ENCODE results near the gene OSGIN1.
"Not testable (repeated sequence)": the region's sequence is repeated elsewhere in the genome, so short reads cannot be mapped to it uniquely, and the experiment has no call there.

OSGIN1 gene

DNA sequence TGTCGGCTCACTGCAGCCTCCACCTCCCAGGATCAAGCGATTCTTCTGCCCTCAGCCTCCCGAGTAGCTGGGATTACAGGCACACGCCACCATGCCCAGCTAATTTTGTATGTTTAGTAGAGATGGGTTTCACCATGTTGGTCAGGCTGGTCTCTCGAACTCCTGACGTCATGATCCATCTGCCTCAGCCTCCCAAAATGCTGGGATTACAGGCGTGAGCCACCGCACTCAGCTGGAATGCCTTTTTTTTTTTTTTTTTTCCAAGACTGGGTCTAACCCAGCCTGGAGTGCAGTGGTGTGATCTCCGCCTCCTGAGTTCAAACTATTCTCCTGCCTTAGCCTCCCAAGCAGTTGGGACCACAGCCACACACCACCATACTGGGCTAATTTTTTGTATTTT lies 11.5 kb upstream of the OSGIN1 start:
- DNase-seq (ENCODE audit: low read depth in 2 of 2) = not testable (repeated sequence)

DNA sequence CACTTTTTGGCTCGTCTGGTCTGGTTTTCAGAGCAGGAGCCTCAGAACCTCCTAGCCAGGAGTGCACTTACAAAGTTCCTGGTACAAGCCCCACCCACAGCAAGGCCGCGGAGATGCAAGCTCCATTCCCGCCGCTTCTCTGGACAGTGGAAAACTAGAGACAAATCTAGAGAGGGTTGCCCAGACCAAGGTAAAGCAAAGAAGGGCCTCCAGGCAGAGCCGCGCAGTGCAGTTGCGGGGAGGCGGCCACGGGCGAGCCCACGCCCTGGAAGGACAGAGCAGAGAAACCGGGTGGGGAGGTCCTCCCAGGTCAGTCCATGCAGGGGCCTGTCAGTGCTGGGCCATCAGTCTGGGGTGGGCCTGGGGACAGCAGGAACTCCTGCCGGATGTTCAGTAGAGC lies 11.0 kb upstream of the OSGIN1 start:
- DNase-seq (ENCODE audit: low read depth in 2 of 2) = no peak

DNA sequence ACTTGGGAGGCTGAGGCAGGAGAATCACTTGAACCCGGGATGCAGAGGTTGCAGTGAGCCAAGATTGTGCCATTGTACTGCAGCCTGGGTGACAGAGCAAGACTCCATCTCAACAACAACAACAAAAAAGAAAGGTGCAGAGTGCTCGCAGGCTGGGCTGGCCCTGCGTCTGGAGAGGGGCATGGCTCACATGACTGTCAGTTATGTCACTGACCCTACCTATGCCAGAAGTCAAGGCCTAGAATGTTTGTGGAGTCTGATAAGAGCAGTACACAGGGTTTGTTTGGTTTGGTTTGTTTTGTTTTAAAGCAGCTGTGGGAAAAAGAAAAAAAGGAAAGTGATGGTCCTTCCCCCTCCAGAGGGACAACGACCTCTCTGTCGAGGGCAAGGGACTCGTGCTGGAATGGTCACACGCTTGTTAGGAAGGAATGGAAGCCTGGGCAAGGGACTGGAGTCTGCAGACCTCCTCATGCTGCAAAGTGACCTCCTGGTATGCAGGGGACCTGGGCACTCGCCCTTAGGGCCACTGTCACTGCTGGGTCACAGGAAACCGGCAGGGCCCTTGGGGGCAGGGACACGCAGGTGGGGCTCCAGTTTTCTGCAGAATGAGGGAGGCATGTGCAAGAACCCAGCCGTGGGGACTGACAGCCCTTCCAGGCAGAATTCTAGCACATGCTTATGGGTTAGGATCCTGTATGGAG lies 10.1 kb upstream of the OSGIN1 start:
- DNase-seq (ENCODE audit: low read depth in 2 of 2) = no peak

DNA sequence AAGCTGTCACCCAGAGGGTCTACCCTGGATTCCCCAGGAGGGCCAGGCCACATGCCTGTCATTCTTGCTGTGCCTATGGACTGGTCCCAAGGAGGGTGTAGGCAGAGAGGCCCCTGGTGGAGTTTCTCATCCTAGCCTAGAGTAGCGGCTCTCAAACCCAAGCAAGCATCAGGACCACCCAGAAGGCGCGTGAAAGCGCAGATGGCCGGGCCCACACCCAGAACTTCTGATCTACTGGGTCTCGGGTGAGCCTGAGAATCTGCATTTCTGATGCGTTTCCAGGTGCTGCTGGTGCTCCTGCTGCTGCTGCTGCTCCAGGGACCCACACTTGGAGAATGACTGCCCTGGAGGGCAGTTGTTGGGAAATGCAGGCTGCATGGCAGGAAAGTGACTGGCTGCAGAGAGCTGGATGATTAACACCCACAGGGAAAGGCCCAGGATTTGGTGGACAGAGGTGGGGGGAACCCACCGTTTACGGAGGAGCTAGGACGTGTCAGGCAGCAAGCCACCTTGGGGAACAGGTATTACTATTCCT lies 9.5 kb upstream of the OSGIN1 start:
- no peak for DNase-seq (ENCODE audit: low read depth in 2 of 2)

DNA sequence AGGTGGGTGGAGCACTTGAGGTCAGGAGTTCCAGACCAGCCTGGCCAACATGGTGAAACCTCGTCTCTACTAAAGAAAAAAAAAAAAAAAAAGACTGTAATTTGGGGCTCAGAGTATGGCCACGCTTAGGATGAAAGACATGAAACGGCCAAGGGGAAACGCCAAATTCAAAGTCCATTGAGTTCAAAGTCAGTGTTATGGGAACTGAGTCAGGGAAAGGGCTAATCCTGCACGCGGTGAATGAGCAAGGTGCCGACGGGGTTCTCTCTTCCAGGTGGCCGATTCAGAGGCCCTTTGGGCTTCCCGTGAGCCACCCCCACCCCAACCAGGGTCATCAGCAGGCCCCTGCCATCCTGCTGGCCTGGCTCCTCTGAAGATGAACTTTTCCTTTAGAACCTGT lies 7.5 kb upstream of the OSGIN1 start:
- no peak for DNase-seq (ENCODE audit: low read depth in 2 of 2)

DNA sequence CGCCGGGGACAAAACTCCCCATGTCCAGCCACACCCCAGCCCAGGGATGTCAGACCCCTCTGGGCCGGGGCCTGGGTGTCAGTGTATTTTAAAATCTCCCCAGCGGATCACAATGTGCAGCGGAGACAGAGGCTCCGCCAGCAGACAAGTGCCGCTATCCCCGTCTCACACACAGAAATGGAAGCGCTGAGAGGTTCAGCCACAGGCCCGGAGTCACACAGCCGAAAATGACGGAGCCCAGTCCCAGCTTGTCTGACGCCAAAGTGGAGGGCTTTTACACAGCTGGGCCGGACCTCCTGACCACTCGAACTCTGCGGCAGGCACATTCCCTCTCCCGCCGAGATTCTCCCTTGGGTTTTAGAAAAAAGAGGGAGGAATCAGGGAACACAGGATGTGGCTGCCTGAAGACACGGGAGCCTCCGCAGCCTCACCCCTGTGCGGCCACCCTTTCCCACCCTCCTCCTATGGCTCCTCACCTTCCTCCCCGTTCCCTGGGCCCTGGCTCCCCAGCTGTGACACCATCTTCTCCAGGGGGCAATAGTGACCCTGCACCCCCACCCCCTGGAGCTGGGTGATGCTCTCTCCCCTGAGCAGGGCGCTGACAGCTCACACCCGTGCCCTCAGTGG lies 6.8 kb upstream of the OSGIN1 start:
- no peak for DNase-seq (ENCODE audit: low read depth in 2 of 2)

DNA sequence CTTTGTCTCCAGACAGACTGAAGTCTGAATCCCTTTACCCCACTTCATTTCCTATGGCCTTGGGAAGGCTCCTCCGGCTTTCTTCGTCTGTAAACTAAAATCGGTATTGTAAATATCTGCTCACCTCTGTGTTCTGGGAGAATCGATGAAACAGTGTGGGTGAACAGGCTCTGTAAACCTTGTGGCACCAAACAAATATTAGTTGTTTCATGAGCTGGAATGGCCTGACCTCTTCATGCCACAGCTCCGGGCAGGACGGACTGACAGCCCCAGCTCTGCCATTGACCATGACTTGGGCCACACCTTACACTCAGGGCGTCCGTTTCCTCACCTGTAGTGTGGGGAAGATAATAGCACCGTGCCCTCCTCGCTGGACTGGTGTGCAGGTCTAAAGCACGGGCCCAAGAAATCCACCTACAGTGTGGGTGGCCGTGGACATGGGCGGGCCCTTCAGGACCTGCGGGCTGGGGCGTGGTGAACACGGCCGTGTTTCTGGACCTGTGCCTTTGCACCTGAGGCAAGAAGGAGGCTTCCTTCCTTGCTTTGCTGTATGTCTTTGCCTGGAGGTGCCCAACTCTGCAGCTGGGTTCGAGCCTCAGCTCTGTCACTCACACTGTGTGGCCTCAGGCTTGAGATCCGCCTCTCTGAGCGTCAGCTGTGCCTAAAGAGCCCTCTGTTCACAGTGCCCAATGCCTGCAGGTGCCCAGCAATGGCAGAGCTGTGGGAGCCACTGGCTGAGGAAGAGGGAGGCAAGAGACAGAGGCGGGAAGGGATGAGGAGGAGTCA lies 6.1 kb upstream of the OSGIN1 start:
- DNase-seq (ENCODE audit: low read depth in 2 of 2) = no peak

DNA sequence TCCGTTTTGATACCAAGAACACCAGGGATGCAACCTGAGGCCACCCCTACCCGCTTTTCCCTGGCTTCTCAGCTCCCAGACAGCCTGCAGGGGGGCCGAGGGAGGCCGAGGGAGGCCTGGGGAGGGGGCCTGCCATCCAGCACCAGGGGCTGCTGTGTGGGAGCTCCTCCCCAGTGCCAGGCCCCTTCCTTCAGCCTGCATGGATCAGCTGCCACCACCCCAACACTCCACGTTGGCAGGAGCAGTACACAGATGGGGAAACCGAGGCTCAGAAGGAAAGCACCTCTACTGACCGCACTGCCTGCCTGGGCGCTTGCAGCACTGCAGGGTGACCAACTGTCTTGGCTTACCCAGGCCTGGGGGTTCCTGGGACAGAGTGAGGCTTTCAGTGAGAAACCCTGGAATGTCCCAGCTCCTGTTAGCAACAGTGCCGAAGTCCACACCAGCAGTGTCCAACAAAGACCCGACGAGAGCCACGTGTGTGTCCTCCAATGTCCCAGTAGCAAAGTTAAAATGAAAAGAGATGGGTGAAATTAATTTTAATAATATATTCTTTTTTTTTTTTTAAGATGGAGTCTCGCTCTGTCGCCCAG lies 5.3 kb upstream of the OSGIN1 start:
- no peak for DNase-seq (ENCODE audit: low read depth in 2 of 2)

DNA sequence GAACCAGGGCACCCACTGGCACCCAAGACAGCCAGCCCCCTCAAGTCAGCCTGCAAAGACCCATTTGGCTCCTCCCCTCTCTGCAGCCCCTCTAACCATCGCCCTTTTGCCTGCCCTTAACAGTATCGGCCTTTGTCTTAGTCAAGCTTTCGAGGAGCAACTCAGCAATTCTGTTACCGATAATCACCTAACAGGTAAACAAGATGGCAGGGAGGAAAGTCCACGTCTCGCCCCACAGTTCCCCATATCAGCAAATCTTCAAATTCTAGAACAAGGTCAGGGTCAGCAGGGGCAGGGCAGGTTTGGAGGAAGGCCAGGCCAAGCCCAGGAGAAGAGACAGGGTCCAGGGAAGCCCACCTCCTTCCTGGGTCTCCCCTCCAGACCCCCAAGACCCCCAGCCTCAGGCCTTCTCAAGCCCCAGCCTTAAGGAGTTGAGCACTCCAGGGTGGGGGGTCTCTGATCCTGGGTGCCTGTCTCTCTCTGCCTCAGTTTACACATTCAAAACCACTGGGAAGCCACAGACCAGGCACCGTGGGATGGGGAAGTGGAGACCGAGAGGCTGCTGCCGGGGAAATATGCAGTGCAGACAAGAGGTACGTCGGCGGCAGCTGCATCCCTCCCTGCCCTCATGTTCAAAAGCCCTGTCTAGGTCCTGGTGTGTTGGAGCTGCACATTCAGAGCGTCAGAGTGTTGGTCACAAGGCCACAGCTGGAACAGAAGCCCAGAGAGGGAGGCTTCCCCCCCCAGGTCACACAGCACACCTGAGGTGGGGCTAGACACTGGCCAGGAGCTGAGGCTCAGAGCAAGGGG lies 3.9 kb upstream of the OSGIN1 start:
- DNase-seq (ENCODE audit: low read depth in 2 of 2) = no peak

DNA sequence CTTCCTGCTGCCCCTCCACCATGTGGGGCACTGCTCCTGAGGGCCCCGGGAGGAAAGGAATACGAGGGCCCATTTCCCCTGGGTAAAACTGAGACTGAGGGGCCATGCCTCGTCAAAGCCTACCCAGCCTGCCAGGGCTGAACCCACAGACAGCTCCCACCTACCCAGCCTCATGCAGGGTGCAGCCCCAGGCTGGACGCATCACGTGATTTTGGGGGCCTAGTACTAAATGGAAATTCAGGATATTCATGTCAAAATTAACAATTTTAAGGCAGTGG lies 3.4 kb upstream of the OSGIN1 start:
- no peak for DNase-seq (ENCODE audit: low read depth in 2 of 2)

DNA sequence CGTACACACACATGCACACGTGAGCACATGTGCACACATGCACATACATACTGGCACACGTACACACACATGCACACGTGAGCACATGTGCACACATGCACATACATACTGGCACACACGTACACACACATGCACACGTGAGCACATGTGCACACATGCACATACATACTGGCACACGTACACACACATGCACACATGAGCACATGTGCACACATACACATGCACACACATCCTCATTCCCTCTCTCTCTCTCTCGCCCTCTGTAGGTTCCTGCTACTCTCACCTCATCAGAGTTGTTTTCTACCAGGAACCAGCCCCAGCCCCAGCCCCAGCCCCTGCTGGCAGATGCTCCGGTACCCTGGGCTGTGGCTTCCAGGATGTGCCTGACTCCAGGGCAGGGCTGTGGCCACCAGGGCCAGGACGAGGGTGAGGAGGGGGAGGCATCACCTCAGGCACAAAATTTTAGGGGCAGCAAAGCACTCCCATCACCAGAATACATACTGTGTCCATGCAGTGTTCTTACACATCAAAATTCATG lies 2.1 kb upstream of the OSGIN1 start:
- DNase-seq (ENCODE audit: low read depth in 2 of 2) = not testable (repeated sequence)

DNA sequence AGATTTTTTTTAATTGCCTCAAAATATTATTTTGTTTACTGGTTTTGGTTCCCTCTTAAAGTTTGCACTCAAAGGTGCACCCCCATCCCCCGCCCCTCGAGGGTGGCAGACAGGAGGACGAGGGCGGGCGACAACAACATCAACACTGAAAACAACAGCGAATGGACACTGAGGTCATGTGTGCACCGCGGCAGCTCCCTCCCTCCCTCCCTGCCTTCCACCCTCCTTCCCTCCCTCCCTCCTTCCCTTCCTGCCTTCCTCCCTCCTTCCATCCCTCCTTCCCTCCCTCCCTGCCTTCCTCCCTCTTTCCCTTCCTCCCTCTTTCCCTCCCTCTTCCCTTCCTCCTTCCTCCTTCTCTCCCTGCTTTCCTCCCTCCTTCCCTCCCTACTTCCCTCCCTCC lies 1.5 kb upstream of the OSGIN1 start:
- DNase-seq (ENCODE audit: low read depth in 2 of 2) = no peak

DNA sequence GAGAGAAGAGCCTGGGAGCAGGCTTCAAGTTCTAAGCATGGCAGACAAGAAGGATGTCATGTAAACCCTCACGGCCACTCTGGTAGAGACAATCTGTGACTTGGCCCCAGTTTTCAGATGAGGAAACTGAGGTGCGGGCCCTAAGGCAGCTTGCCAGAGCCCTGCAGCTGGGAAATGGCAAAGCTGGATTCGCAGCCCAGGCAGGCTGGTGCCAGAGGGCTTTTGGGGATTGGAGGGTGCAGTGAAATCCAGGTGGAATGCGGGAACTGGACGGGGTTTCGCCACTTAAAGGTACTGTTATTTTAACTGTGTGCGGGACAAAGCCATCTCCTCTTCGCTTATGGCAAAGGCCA lies 477 bp upstream of the OSGIN1 start:
- no peak for DNase-seq (ENCODE audit: low read depth in 2 of 2)

DNA sequence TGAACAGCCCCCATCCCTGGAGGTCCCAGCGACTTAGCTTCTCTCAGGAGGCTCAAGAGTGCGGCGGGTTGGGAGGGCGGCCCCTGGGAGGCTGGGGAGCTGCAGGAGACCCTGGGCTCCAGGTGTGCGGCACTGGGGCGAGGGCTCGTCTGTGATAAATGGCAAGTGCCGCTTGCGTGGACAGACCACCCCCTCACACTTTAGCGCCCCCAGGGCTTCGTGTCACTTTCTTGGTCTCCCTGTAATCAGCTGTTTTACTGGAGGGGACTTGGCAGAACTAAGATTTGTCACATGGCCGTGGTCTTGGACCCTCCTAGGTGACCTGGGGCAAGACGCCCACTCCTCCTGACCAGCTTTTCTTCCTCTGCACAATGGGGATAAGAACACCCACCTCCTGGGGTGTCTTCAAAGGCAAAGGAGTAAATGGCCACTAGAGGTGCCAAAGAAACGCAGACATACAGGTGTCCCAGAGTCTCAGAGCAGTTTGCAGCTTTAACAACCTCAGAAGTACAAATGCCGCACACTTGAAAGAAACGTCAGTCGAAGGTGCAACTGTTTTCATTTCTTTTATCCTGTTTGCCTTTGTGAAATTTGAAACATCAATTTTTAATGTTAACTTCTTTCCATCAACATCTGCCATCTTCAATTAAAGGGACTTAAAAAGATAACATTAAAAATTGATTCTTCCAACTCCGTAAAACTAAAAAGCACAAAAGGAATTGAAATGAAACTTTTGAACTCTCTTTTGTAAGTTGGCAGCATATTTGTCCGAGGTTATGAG lies 946 bp downstream of the OSGIN1 start:
- no peak for DNase-seq (ENCODE audit: low read depth in 2 of 2)

DNA sequence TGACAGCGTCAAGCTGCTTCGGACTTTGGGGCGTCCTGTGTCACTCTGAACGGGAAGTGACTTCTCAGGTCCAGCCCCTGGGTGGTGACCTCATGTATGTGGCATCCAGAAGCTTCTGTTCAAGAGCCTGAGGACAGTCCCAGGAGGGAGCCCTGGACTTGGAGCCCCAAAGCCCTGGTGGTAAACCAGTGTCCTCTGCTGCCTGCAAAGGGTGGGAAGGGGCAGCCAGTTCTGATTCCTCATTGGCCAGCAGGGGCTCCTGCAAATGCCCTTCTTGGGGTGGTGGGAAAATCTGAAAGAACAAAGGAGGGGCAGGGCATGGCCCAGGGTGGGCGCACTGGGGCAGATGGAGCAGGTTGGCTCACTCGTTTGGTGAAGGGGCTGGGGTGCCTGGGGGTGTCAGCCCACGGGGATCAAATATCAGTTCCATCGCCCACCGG lies 1.6 kb downstream of the OSGIN1 start:
- no peak for DNase-seq (ENCODE audit: low read depth in 2 of 2)

DNA sequence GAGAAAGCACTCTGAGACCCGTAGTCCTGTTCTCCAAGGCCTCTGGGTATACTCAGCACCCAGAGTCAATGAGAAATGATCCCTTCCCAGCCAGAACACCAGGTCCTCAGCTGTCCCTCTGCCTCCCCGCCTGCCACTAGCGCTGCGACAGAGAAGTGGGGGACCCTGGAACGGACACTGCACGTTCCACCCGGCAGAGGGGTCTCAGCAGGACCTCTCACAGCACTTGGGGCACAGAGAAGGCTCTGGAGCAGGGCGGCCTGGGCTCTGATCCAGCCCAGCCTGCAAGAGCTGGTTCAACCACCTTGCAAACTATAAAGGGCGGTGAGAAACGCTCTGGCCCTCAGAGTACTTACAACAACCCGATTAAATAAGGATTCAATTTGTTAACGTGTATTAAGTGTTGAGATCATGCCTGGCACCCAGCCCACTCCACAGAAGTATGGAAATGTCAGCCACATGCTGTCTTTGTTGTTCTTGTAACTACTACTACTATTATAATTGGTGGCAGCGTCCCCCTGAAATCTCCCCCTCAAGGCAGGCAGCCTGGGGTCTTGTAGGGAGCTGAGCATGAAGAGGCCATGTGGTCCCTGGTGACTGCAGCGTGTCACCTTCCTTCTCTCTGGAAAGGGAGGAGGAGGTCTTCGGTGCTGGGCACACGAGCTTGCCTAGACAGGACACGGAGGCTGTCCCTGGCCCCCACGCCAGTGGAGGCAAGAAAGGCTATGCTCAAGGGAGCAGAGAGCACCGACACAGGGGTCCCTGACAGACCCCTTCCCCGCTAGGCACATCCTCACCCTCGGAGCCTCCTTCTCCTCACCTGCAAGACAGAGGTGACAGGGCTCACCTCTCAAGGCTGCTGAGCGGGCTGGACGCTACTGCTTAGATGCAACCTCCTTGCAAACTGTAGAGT lies 2.4 kb downstream of the OSGIN1 start:
- DNase-seq (ENCODE audit: low read depth in 2 of 2) = no peak

DNA sequence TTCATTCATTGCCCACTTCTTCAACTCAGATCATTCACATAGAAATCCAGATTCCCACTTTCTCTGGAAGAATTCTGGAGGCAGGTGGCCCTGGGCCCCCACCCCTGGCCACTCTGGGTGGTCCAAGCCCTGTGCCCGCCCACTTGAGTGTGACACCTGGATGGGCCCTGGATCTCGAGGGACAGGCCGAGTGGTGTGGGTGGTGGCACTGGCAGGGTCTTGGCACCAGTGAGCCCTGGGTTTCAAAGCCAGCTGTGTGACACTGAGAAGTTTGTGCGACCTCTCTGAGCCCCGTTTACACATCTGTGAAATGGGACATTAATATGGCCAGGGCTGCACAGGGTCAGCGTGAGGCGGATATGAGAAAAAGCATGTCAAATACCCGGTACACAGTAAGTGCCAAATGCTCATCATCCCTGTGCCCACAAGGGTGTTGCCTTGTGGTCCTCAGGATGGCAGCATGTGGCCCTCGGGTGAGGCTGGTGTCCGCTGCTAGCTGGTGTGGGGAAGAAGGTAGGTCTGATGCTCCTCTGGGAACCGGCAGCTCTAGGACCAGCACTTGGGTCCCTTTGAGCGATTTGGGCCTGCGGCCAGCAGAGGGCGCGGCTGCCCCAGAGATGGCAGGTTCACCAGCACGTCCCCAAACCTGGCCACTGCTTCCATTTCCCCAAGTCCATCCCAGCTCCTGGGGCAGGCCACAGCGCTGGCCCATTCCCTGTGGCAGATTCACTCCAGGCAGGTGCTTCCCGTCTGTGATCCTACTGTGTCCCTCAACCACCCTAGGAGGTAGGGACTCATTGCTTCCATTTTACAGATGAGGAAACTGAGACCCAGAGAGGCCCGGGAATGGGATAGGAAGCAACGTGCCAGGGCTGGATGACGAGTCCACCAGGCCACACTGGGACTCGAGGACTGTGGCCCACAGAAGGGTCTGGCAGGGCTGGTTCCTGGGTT lies 3.6 kb downstream of the OSGIN1 start:
- DNase-seq (ENCODE audit: low read depth in 2 of 2) = peak; percentile 61 to 64

DNA sequence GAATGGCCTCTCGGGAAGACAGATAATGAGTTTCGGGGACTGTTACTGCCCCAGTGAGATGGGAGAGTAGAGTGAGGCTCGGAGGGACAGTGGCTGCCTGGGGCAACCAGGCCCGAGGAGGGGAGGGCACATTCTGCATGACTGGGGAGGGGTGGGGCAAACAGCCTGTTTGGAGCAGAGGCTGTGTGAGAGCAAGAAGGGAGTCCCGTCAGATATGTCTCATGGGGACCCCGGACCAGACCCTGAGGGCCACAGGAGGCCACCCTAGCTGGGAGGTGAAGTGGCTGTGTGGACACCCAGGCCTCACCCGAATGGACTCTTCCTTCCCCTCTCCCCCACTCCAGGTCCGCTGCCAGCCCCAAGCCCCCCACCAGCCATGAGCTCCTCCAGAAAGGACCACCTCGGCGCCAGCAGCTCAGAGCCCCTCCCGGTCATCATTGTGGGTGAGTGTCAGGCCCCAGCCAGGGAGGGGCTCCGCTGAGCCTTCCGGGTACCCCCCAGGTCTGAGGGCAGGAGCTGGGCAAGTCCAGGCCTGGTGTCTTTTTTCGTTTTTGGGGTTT lies 4.3 kb downstream of the OSGIN1 start:
- DNase-seq (ENCODE audit: low read depth in 2 of 2) = no peak

All from stimulated activated CD4-positive, alpha-beta T cell treated with anti-CD3 and anti-CD28 coated beads, Interleukin-15, amount 100 ng/mL, for 48 hours (primary cell).